Peyer's patch (tissue), 4 donors: ENCODE measurements around the gene SYNJ2. TPM values are rescaled to one million over a fixed set of nuclear protein-coding genes. Genes with fewer than 3 reads are reported as not detected.

Source experiments
- DNase-seq, 3 donors: peaks; one replicate each; pipeline ENCODE4 v3.0.0-alpha.2; 2017 to 2019
- H3K27ac ChIP-seq, 4 donors: fragments of 200-600 bp; sonication (generic); one replicate each; pipeline ENCODE4 v1.5.1; 2016 to 2019
- H3K27me3 ChIP-seq, 2 donors: fragments of 200-600 bp; sonication (generic); one replicate each; pipeline ENCODE4 v1.5.1; 2019
- H3K36me3 ChIP-seq, 3 donors: fragments of 200-600 bp; sonication (generic); one replicate each; pipeline ENCODE4 v1.5.1; 2016 to 2019
- H3K4me1 ChIP-seq, 4 donors: fragments of 200-600 bp; sonication (generic); one replicate each; pipeline ENCODE4 v1.5.1; 2016 to 2019
- H3K4me3 ChIP-seq, 4 donors: fragments of 200-600 bp; sonication (generic); 1 replicate in 3 of 4; 2 replicates in 1 of 4; pipeline ENCODE4 v1.5.1; 2016 to 2019; ENCODE audit warnings: mild to moderate bottlenecking in 1 of 4
- H3K9me3 ChIP-seq, 4 donors: fragments of 200-600 bp; sonication (generic); one replicate each; pipeline ENCODE4 v1.5.1; 2016 to 2019; ENCODE audit warnings: mild to moderate bottlenecking in 1 of 4
- CTCF ChIP-seq, 6 experiments: fragments of 450-650 bp in 4 of 6; fragments of 200-600 bp in 2 of 6; sonication (generic) in 1 of 6; IDR thresholded peaks; one replicate each; pipeline ENCODE4 v1.5.1; 2017 to 2019; ENCODE audit warnings: antibody characterized with exemption in 6 of 6, mild to moderate bottlenecking in 3 of 6, moderate library complexity in 1 of 6
- POLR2A ChIP-seq, 2 donors: fragments of 450-650 bp; IDR thresholded peaks; one replicate each; pipeline ENCODE4 v1.5.1; 2017; ENCODE audit warnings: antibody characterized with exemption in 2 of 2, mild to moderate bottlenecking in 2 of 2, moderate library complexity in 2 of 2
- total RNA-seq, 4 donors: library from RNA; depleted of rRNA; stranded (reverse); fragments of >200 nt; gene quantifications; one replicate each; pipeline ENCODE4 v1.1.0, GENCODE V29; 2016

SYNJ2 gene
- total RNA-seq, 4 donors from 2014 or later, result 26.8 to 47.2 (median 34.0) TPM

DNA sequence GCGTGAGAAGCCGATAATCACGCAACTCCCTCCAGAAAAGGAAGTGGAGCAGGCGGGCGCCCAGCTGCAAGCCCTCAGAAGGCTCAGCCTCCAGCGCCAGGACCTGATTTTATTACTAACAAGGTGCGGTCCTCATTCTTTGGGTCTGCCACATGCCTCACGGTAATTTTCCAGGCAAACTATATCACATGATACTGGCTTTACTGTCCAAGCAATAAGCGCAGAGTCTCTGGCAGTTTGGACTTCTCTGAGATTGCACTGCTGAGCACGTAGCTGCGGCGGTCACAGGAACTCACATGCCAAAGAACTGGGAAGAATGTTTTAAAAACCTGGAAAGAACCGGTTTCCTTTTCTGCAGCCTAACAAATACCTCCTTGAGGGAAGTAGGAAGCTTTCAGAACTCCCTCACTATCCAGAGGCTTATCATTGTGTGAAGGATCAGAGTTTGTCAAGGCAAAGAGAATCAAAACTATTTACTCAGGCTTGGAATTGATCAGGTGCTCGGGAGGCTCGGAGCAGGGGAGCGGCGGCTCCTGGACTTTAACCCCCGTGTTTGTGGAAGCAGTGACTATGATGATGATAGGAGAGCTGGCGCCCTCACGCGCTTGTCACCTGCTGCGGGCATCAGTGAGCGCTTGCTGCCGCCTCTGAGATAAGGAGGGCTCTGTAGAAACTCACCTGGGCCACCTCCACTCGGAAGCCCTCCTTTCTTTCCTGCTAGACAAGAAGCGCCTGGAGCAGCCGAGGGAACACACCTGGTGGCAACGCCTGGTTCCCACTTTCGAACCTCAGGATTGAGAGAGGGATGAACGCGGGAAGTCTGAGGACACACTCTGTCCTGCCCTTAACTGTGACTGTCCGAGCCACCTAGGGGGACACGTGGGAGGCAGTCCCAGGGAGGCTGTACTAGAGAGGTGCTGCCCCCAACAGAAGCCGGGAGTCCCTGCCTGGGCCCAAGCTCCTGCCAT, 27.2 kb upstream of the SYNJ2 start:
- TF ChIP-seq POLR2A (IDR thresholded peaks at IDR 0.05), result peak in 1 of 2 donors; percentile 74
- peak in 1 of 6 experiments; percentile 39 for TF ChIP-seq CTCF (IDR thresholded peaks at IDR 0.05)
- H3K4me3 ChIP-seq, result peak overlapping the region in 2 of 4 donors; percentile 33 to 42
- DNase-seq, result peak in 2 of 3 donors; percentile 90 to 93
- H3K9me3 ChIP-seq, result peaks cover 0 to 8% (median 3%) of the 10 kb centered on the region in 4 donors
- no peaks in the 10 kb centered on the region for H3K27me3 ChIP-seq
- peak overlapping the region in 3 of 4 donors; percentile 77 to 96 (median 88) for H3K27ac ChIP-seq
- no peaks in the 10 kb centered on the region for H3K36me3 ChIP-seq
- H3K4me1 ChIP-seq, result peaks cover 0 to 18% (median 1%) of the 10 kb centered on the region in 4 donors

DNA sequence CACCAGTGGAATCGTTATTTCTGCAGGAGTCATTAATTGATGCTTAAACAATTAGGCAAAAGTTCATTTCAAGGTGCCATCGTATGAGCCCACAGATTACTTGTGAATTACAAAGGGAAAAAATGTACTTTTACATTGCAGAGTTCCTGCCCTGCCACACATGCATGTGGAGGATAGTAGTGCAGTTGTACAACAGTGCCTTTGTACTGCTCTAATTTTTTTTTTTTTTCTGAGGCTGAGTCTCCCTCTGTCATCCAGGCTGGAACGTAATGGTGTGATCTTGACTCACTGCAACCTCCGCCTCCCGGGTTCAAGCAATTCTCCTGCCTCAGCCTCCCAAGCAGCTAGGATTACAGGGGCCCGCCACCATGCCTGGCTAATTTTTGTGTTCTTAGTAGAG, 26.0 kb upstream of the SYNJ2 start:
- TF ChIP-seq POLR2A (IDR thresholded peaks at IDR 0.05), result no peak
- peak overlapping the region in 2 of 4 donors; percentile 77 to 96 for H3K27ac ChIP-seq
- H3K27me3 ChIP-seq, result no peaks in the 10 kb centered on the region
- H3K36me3 ChIP-seq, result no peaks in the 10 kb centered on the region
- no peak for DNase-seq
- H3K4me3 ChIP-seq, result no peak overlapping the region
- H3K4me1 ChIP-seq, result peaks cover 0 to 18% (median 1%) of the 10 kb centered on the region in 4 donors
- H3K9me3 ChIP-seq, result peaks cover 0 to 11% (median 4%) of the 10 kb centered on the region in 4 donors

DNA sequence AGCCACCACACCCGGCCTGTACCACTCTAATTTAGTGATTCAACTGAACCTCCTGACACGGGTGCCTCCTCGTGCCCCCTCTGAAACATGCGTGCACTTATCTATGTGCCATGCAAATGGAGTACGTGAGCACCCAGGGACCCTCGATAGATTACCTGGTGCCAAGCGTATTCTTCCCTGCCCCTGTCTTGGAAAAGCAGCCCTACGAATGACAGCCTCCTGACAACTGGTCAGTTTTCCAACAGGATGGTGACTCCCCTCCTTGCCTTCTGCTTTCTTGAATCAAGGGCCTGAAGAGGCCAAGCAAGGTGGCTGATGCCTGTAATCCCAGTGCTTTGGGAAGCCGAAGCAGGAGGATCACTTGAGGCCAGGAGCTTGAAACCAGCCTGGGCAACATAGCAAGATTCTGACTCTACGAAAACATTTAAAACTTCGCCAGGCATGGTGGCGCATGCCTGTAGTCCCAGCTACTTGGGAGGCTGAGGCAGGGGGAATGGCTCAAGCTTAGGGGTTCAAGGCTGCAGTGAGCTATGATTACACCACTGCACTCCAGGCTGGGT, 25.4 kb upstream of the SYNJ2 start:
- DNase-seq, result no peak
- TF ChIP-seq POLR2A (IDR thresholded peaks at IDR 0.05), result no peak
- no peak for TF ChIP-seq CTCF (IDR thresholded peaks at IDR 0.05)
- H3K27me3 ChIP-seq, result no peaks in the 10 kb centered on the region
- H3K27ac ChIP-seq, result no peak overlapping the region
- H3K36me3 ChIP-seq, result no peaks in the 10 kb centered on the region
- H3K4me3 ChIP-seq, result no peak overlapping the region
- peaks cover 0 to 11% (median 4%) of the 10 kb centered on the region in 4 donors for H3K9me3 ChIP-seq
- H3K4me1 ChIP-seq, result peaks cover 0 to 18% (median 1%) of the 10 kb centered on the region in 4 donors

DNA sequence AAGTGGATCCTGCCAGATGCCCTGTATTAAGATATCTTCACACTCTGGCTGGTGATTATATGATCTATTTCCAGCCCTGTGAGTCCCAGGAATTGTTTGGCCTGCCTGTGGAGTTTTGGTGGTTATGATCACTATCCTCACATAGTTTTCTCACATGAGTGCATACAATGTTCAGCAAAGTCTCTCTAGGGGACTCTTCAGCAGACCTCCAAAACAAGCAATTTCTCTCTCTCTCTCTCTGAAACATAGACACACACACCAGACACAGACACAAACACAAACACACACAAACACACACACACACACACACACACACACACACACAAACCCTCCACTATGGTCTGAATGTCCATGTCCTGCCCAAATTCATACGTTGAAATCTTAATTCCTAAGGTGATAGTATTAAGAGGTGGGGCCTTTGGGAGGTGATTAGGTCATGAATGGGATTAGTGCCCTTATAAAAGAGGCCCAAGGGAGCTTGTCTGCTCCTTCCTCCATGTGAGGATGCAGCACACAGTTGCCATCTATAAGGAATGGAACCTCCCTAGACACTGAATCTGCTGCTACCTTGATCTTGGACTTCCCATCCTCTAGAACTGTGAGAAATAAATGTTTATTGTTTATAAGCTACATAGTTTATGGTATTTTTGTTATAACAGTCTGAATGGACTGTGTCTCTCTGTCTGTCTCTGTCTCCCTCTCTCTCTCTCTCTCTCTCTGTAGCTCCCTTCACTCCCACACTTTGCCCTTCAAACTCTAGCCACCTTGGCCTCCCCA, 22.0 kb upstream of the SYNJ2 start:
- Histone ChIP-seq H3K27me3 (no peaks in the 10 kb centered on the region), H3K36me3 (no peaks in the 10 kb centered on the region), H3K9me3 (peaks cover 0 to 11% (median 4%) of the 10 kb centered on the region in 4 donors), H3K27ac (no peak overlapping the region), H3K4me3 (no peak overlapping the region), H3K4me1 (peaks cover 0 to 5% (median 0%) of the 10 kb centered on the region in 4 donors)
- no peak for TF ChIP-seq POLR2A (IDR thresholded peaks at IDR 0.05)
- no peak for TF ChIP-seq CTCF (IDR thresholded peaks at IDR 0.05)
- DNase-seq, result no peak

- Histone ChIP-seq H3K4me1 (peaks cover 0 to 3% (median 0%) of the 10 kb centered on the region in 4 donors), H3K4me3 (no peak overlapping the region), H3K27ac (no peak overlapping the region), H3K27me3 (no peaks in the 10 kb centered on the region), H3K36me3 (no peaks in the 10 kb centered on the region), H3K9me3 (peaks cover 0 to 11% (median 4%) of the 10 kb centered on the region in 4 donors)
- no peak for DNase-seq
- TF ChIP-seq CTCF (IDR thresholded peaks at IDR 0.05), result no peak
- no peak for TF ChIP-seq POLR2A (IDR thresholded peaks at IDR 0.05)
Observed at GRCh38 chr6:157961153-157961831, 20.4 kb upstream of the SYNJ2 start.
